ENCODE data around the gene MZB1. TPM values are rescaled to one million over a fixed set of nuclear protein-coding genes. Genes with fewer than 3 reads are reported as not detected.

MZB1 gene
- total and polyA plus RNA-seq, 2 of the 8 experiments (the other 6 are each of a cell fraction or from before 2014, with no cell fraction given), result 0.39 to 0.47 TPM

DNA sequence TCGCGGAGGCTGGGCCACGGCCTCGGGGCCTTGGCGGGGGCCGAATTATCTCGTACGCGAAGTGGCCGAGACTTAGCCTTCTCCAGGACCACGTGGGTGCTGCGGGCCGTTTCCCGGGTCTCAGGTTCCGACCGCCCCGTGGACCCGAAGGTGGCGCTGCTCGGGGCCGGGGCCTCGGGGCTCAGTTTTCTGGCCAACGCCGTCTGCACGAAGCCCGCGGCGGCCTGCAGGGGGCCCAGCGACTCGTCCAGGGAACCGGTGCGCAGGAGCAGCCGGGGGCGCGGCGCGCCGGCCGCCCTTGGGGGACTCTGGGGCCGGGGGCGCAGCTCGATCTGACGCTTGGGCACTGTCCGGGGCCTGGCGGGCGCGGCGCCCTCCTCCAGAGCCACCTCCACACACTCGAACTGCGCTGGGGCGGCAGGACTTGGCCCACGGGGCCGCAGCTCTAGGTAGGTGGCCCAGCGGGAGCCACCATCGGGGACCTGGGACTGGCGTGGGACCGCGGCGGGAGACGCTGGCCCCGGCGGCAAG lies 4.5 kb upstream of the MZB1 start (continued):
- TF ChIP-seq HDAC6 (IDR thresholded peaks at IDR 0.05; ENCODE audit: low read depth, low read length) (no peak), TEAD4 (IDR thresholded peaks at IDR 0.05; ENCODE audit: low read depth, low read length) (no peak), EGR1 (IDR thresholded peaks at IDR 0.05; ENCODE audit: borderline replicate concordance, low read depth, low read length) (no peak), FOSL1 (IDR thresholded peaks at IDR 0.05; ENCODE audit: insufficient read depth, low read depth, low read length) (no peak), SIRT6 (IDR thresholded peaks at IDR 0.05; ENCODE audit: low read length) (no peak), NANOG (IDR thresholded peaks at IDR 0.05; ENCODE audit: insufficient read depth, low read depth, low read length, poor library complexity, severe bottlenecking) (no peak), SP4 (IDR thresholded peaks at IDR 0.05; ENCODE audit: low read length) (no peak), CBX5 (IDR thresholded peaks at IDR 0.05; ENCODE audit: low read depth, low read length) (no peak), SP2 (IDR thresholded peaks at IDR 0.05; ENCODE audit: low read length) (no peak), CHD1 (IDR thresholded peaks at IDR 0.05; ENCODE audit: low read depth, low read length) (no peak), YY1 (IDR thresholded peaks at IDR 0.05; ENCODE audit: low read depth, low read length) (no peak)
- TF ChIP-seq, protein P1, sequence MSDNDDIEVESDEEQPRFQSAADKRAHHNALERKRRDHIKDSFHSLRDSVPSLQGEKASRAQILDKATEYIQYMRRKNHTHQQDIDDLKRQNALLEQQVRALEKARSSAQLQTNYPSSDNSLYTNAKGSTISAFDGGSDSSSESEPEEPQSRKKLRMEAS (IDR thresholded peaks at IDR 0.05), result peak; percentile 56
- TF ChIP-seq, protein P2, sequence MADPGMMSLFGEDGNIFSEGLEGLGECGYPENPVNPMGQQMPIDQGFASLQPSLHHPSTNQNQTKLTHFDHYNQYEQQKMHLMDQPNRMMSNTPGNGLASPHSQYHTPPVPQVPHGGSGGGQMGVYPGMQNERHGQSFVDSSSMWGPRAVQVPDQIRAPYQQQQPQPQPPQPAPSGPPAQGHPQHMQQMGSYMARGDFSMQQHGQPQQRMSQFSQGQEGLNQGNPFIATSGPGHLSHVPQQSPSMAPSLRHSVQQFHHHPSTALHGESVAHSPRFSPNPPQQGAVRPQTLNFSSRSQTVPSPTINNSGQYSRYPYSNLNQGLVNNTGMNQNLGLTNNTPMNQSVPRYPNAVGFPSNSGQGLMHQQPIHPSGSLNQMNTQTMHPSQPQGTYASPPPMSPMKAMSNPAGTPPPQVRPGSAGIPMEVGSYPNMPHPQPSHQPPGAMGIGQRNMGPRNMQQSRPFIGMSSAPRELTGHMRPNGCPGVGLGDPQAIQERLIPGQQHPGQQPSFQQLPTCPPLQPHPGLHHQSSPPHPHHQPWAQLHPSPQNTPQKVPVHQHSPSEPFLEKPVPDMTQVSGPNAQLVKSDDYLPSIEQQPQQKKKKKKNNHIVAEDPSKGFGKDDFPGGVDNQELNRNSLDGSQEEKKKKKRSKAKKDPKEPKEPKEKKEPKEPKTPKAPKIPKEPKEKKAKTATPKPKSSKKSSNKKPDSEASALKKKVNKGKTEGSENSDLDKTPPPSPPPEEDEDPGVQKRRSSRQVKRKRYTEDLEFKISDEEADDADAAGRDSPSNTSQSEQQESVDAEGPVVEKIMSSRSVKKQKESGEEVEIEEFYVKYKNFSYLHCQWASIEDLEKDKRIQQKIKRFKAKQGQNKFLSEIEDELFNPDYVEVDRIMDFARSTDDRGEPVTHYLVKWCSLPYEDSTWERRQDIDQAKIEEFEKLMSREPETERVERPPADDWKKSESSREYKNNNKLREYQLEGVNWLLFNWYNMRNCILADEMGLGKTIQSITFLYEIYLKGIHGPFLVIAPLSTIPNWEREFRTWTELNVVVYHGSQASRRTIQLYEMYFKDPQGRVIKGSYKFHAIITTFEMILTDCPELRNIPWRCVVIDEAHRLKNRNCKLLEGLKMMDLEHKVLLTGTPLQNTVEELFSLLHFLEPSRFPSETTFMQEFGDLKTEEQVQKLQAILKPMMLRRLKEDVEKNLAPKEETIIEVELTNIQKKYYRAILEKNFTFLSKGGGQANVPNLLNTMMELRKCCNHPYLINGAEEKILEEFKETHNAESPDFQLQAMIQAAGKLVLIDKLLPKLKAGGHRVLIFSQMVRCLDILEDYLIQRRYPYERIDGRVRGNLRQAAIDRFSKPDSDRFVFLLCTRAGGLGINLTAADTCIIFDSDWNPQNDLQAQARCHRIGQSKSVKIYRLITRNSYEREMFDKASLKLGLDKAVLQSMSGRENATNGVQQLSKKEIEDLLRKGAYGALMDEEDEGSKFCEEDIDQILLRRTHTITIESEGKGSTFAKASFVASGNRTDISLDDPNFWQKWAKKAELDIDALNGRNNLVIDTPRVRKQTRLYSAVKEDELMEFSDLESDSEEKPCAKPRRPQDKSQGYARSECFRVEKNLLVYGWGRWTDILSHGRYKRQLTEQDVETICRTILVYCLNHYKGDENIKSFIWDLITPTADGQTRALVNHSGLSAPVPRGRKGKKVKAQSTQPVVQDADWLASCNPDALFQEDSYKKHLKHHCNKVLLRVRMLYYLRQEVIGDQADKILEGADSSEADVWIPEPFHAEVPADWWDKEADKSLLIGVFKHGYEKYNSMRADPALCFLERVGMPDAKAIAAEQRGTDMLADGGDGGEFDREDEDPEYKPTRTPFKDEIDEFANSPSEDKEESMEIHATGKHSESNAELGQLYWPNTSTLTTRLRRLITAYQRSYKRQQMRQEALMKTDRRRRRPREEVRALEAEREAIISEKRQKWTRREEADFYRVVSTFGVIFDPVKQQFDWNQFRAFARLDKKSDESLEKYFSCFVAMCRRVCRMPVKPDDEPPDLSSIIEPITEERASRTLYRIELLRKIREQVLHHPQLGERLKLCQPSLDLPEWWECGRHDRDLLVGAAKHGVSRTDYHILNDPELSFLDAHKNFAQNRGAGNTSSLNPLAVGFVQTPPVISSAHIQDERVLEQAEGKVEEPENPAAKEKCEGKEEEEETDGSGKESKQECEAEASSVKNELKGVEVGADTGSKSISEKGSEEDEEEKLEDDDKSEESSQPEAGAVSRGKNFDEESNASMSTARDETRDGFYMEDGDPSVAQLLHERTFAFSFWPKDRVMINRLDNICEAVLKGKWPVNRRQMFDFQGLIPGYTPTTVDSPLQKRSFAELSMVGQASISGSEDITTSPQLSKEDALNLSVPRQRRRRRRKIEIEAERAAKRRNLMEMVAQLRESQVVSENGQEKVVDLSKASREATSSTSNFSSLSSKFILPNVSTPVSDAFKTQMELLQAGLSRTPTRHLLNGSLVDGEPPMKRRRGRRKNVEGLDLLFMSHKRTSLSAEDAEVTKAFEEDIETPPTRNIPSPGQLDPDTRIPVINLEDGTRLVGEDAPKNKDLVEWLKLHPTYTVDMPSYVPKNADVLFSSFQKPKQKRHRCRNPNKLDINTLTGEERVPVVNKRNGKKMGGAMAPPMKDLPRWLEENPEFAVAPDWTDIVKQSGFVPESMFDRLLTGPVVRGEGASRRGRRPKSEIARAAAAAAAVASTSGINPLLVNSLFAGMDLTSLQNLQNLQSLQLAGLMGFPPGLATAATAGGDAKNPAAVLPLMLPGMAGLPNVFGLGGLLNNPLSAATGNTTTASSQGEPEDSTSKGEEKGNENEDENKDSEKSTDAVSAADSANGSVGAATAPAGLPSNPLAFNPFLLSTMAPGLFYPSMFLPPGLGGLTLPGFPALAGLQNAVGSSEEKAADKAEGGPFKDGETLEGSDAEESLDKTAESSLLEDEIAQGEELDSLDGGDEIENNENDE (IDR thresholded peaks at IDR 0.05; ENCODE audit: insufficient replicate concordance, low read length), result no peak
